HepG2 (cell line): ENCODE results near the gene ADCY1. TPM values are rescaled to one million over a fixed set of nuclear protein-coding genes. Genes with fewer than 3 reads are reported as not detected.

Experiments
- ATAC-seq: fragments of 200-7000 bp; cut with Tn5 transposase; 3 replicates; pipeline ENCODE4 v1.9.1; 2020; ENCODE audit warnings: mild to moderate bottlenecking, moderate library complexity
- BruUV-seq: library from RNA; stranded (reverse); fragments of 400-500 nt; replicated peaks from 2 replicates; lab custom pipeline; 2021; lab: Mats Ljungman, UMichigan
- CTCF ChIA-PET: fragments of 300-600 bp; formaldehyde crosslinking; extraction: SDS; loops from one replicate; lab custom pipeline; 2021; ENCODE audit warnings: low total read pairs, inconsistent platforms, low intra/inter-chr PET ratio; lab: Yijun Ruan, JAX
- POLR2A ChIA-PET: fragments of 350-600 bp; sonication (Branson Sonifier 250); formaldehyde crosslinking; loops from one replicate; lab custom pipeline; 2020; ENCODE audit warnings: antibody characterized with exemption, inconsistent platforms; lab: Yijun Ruan, JAX
- DNase-seq: peaks from one replicate; pipeline ENCODE4 v3.0.0-alpha.2; 2015; ENCODE audit warnings: low spot score
- FAIRE-seq: peaks from 3 replicates; lab custom pipeline; 2011; peaks lifted over from hg19 to GRCh38; lab: Jason Lieb, UNC
- H2AFZ ChIP-seq: one replicate; pipeline ENCODE4 v1.6.1; 2011; ENCODE audit warnings: low read length, inconsistent platforms
- H3K27ac ChIP-seq: fragments of 300-600 bp; 3 replicates; pipeline ENCODE4 v1.8.0; 2011; ENCODE audit warnings: mixed run types, mild to moderate bottlenecking, mixed read lengths, low read length, inconsistent platforms; ENCODE audit not compliant: insufficient read depth; ENCODE audit errors: extremely low read length
- H3K27me3 ChIP-seq, 2 experiments: fragments of 200-600 bp in 1 of 2; 2 replicates in 1 of 2; 3 replicates in 1 of 2; pipeline versions ENCODE4 v1.6.0 to v1.8.0; 2011; ENCODE audit warnings: low read length in 2 of 2, mild to moderate bottlenecking in 2 of 2, moderate library complexity in 2 of 2, inconsistent platforms in 1 of 2; ENCODE audit not compliant: insufficient read depth in 2 of 2, control insufficient read depth in 1 of 2
- H3K36me3 ChIP-seq, 2 experiments: fragments of 200-600 bp in 1 of 2; replicated peaks in 1 of 2; 2 replicates in 1 of 2; 3 replicates in 1 of 2; pipeline versions ENCODE4 v1.5.1 to v1.8.0; 2011; ENCODE audit warnings: low read length in 2 of 2, inconsistent platforms in 1 of 2; ENCODE audit not compliant: insufficient read depth in 2 of 2, control insufficient read depth in 1 of 2
- H3K4me1 ChIP-seq: 2 replicates; pipeline ENCODE4 v1.5.1; 2012; ENCODE audit warnings: low read length, inconsistent platforms; ENCODE audit not compliant: insufficient read depth
- H3K4me2 ChIP-seq: 2 replicates; pipeline ENCODE4 v1.6.0; 2011; ENCODE audit warnings: low read depth, low read length, inconsistent platforms
- H3K4me3 ChIP-seq, 3 experiments: fragments of 200-600 bp in 1 of 3; sonication (generic), shearing (Covaris generic) in 1 of 3; replicated peaks in 1 of 3; 2 replicates each; pipeline ENCODE4 v1.5.1; 2011 to 2016; ENCODE audit warnings: low read length in 3 of 3, inconsistent platforms in 2 of 3, low read depth in 2 of 3, mild to moderate bottlenecking in 2 of 3, control low read depth in 1 of 3, mixed read lengths in 1 of 3; ENCODE audit not compliant: insufficient read depth in 1 of 3
- H3K79me2 ChIP-seq: one replicate; pipeline ENCODE4 v1.6.1; 2011; ENCODE audit warnings: low read length, inconsistent platforms; ENCODE audit not compliant: insufficient read depth
- H3K9ac ChIP-seq: 2 replicates; pipeline ENCODE4 v1.6.0; 2011; ENCODE audit warnings: mild to moderate bottlenecking, low read depth, low read length, inconsistent platforms; ENCODE audit not compliant: insufficient read depth
- H3K9me3 ChIP-seq: 2 replicates; pipeline ENCODE4 v1.5.1; 2012; ENCODE audit warnings: mild to moderate bottlenecking, low read length
- H4K20me1 ChIP-seq: 2 replicates; pipeline ENCODE4 v1.6.0; 2011; ENCODE audit warnings: inconsistent platforms, mild to moderate bottlenecking, low read length, moderate library complexity; ENCODE audit not compliant: insufficient read depth
- CHCHD3 ChIP-seq: sonication (generic); formaldehyde crosslinking; IDR thresholded peaks from 2 replicates; pipeline ENCODE4 v1.8.0; 2022; ENCODE audit warnings: mild to moderate bottlenecking, missing genetic modification reagents, moderate library complexity
- CREB3 ChIP-seq: sonication (generic); formaldehyde crosslinking; IDR thresholded peaks from 2 replicates; pipeline ENCODE4 v1.5.0; 2020; ENCODE audit warnings: missing genetic modification reagents
- ETV5 ChIP-seq: IDR thresholded peaks from 2 replicates; pipeline ENCODE4 v1.6.1; 2018; ENCODE audit warnings: missing biosample characterization, missing genetic modification reagents, inconsistent platforms, borderline replicate concordance
- ONECUT2 ChIP-seq: sonication (generic); formaldehyde crosslinking; IDR thresholded peaks from 2 replicates; pipeline ENCODE4 v1.4.0; 2020; ENCODE audit warnings: missing genetic modification reagents
- SIX1 ChIP-seq: sonication (generic); formaldehyde crosslinking; IDR thresholded peaks from 2 replicates; pipeline ENCODE4 v1.4.0; 2020; ENCODE audit warnings: missing genetic modification reagents, borderline replicate concordance
- SNAPC5 ChIP-seq: sonication (generic); formaldehyde crosslinking; IDR thresholded peaks from 2 replicates; pipeline ENCODE4 v1.8.1; 2023; ENCODE audit warnings: mild to moderate bottlenecking, missing genetic modification reagents, borderline replicate concordance
- ZNF251 ChIP-seq: sonication (generic); formaldehyde crosslinking; IDR thresholded peaks from 2 replicates; pipeline ENCODE4 v1.9.0; 2021; ENCODE audit warnings: mild to moderate bottlenecking, missing genetic modification reagents
- ZNF276 ChIP-seq: sonication (generic); formaldehyde crosslinking; IDR thresholded peaks from 2 replicates; pipeline ENCODE4 v1.4.0; 2020; ENCODE audit warnings: mild to moderate bottlenecking, low read depth, missing genetic modification reagents
- ZNF414 ChIP-seq: sonication (generic); formaldehyde crosslinking; IDR thresholded peaks from 2 replicates; pipeline ENCODE4 v1.5.0; 2020; ENCODE audit warnings: missing genetic modification reagents
- ZNF678 ChIP-seq: sonication (generic); formaldehyde crosslinking; IDR thresholded peaks from 2 replicates; pipeline ENCODE4 v1.4.0; 2020; ENCODE audit warnings: mild to moderate bottlenecking, missing genetic modification reagents
- ZNF792 ChIP-seq: IDR thresholded peaks from 2 replicates; pipeline ENCODE4 v1.6.1; 2016
- WGBS: methylation state at CpG from one replicate; pipeline ENCODE4 v1.1.6; 2017; ENCODE audit warnings: low lambda C conversion rate; 5-methylcytosine and 5-hydroxymethylcytosine counted together
- in situ Hi-C: cut with HindIII; loops from 2 replicates; pipeline ENCODE4 v1.10.0; 2017; ENCODE audit warnings: low pct_unique_long_range_greater_than_20kb; ENCODE audit not compliant: extremely low pct_ligation_motif_present
- intact Hi-C: fragments of 100-400 bp; cut with micrococcal nuclease; formaldehyde crosslinking; loops from one replicate; pipeline ENCODE4 v1.10.0; 2022; ENCODE audit not compliant: unreplicated experiment
- polyA plus RNA-seq, 8 experiments: library from polyadenylated mRNA; depleted of rRNA in 3 of 8; stranded (reverse) in 7 of 8; unstranded in 1 of 8; fragments of >200 nt; fragmentation: Illumina TruSeq in 4 of 8; extraction: Trizol in 4 of 8; gene quantifications; 2 replicates each; pipeline versions ENCODE4 v1.2.1 to v1.2.3, GENCODE V29; 2011 to 2016; ENCODE audit warnings: low read depth in 4 of 8, missing spikeins in 1 of 8, mixed read lengths in 1 of 8; ENCODE audit not compliant: insufficient read depth in 1 of 8
- total RNA-seq, 5 experiments: library from RNA; depleted of rRNA; stranded (reverse); fragments of >200 nt; fragmentation: Illumina TruSeq; extraction: Trizol; gene quantifications; 2 replicates each; pipeline ENCODE4 v1.2.3, GENCODE V29; 2016; ENCODE audit warnings: low read depth in 1 of 5

ADCY1 gene
- total and polyA plus RNA-seq, 2 of the 13 experiments (the other 11 are each of a cell fraction or from before 2014, with no cell fraction given), result 0.80 to 1.2 TPM

GRCh38 chr7:45610019-45610418 lies 35.9 kb downstream of the ADCY1 start:
- intact Hi-C loops, result no loop called here
- no peak overlapping the region for H3K27ac ChIP-seq
- CTCF ChIA-PET, result no interaction called here
- FAIRE-seq (no peak), ATAC-seq (no peak)
- no peak overlapping the region for H3K9ac ChIP-seq
- 0 out of 2 replicates have a peak, but pooled peaks cover 2% of the 10 kb centered on the region for H3K9me3 ChIP-seq
- TF ChIP-seq ONECUT2 (CRISPR knock-in tag) (no peak), ZNF678 (CRISPR knock-in tag) (no peak), ZNF414 (CRISPR knock-in tag) (no peak), SIX1 (CRISPR knock-in tag) (no peak), ETV5 (no peak), ZNF792 (CRISPR knock-in tag) (no peak), ZNF251 (CRISPR knock-in tag) (no peak), ZNF276 (CRISPR knock-in tag) (no peak), SNAPC5 (CRISPR knock-in tag) (no peak), CREB3 (CRISPR knock-in tag) (no peak), CHCHD3 (no peak)
- TF ChIP-seq, all 625 proteins: peak for 0
- no peak overlapping the region for H3K4me3 ChIP-seq
- in situ Hi-C loops, result no loop called here
- H2AFZ ChIP-seq, result no peak overlapping the region
- POLR2A ChIA-PET, result no interaction called here
- no peak for DNase-seq
- WGBS, result 58% methylated on average over 2 of the region's 10 CpGs
- H4K20me1 ChIP-seq, result no peaks in the 10 kb centered on the region
- no peak overlapping the region for H3K4me2 ChIP-seq
- no TSS peak for BruUV-seq
- no peaks in the 10 kb centered on the region for H3K36me3 ChIP-seq
- H3K4me1 ChIP-seq, result no peaks in the 10 kb centered on the region
- no peaks in the 10 kb centered on the region for H3K27me3 ChIP-seq
- no peaks in the 10 kb centered on the region for H3K79me2 ChIP-seq
